Skeletal muscle tissue (tissue), 4 donors: Measurements from ENCODE around the gene ATP6V1F. TPM values are rescaled to one million over a fixed set of nuclear protein-coding genes. Genes with fewer than 3 reads are reported as not detected.

ENCODE experiments used
- H3K27ac ChIP-seq: one replicate; pipeline ENCODE4 v1.7.0; 2013; ENCODE audit warnings: mild to moderate bottlenecking, low read depth, low read length, inconsistent platforms
- H3K27me3 ChIP-seq, 3 donors: one replicate each; pipeline ENCODE4 v1.7.0; 2013; ENCODE audit warnings: low read length in 3 of 3; ENCODE audit not compliant: control insufficient read depth in 3 of 3, insufficient read depth in 3 of 3
- H3K36me3 ChIP-seq, 3 donors: one replicate each; pipeline ENCODE4 v1.7.0; 2013; ENCODE audit warnings: low read length in 3 of 3; ENCODE audit not compliant: control insufficient read depth in 3 of 3, insufficient read depth in 3 of 3
- H3K4me1 ChIP-seq, 3 donors: one replicate each; pipeline ENCODE4 v1.7.0; 2013; ENCODE audit warnings: low read length in 3 of 3, mild to moderate bottlenecking in 3 of 3; ENCODE audit not compliant: control insufficient read depth in 3 of 3, insufficient read depth in 3 of 3
- H3K4me3 ChIP-seq, 3 donors: one replicate each; pipeline ENCODE4 v1.7.0; 2013; ENCODE audit warnings: low read length in 3 of 3
- H3K9ac ChIP-seq, 3 donors: one replicate each; pipeline ENCODE4 v1.7.0; 2013; ENCODE audit warnings: low read length in 3 of 3, mild to moderate bottlenecking in 3 of 3, moderate library complexity in 2 of 3, low read depth in 1 of 3
- H3K9me3 ChIP-seq, 3 donors: one replicate each; pipeline ENCODE4 v1.7.0; 2013; ENCODE audit warnings: low read length in 3 of 3; ENCODE audit not compliant: control insufficient read depth in 3 of 3
- total RNA-seq: library from RNA; depleted of rRNA; stranded (reverse); fragments of >200 nt; gene quantifications from one replicate; pipeline ENCODE4 v1.2.3, GENCODE V29; 2014
- donor health status: Osteomylitis.

Gene ATP6V1F
- total RNA-seq, 1 donor from 2014 or later = 66.3 TPM

GRCh38 chr7:128829391-128830166 is 33.1 kb upstream of the ATP6V1F start:
- no peaks in the 10 kb centered on the region for H3K27me3 ChIP-seq
- H3K9ac ChIP-seq = peak overlapping the region; percentile 88 to 93 (median 88)
- peaks cover 50 to 71% (median 53%) of the 10 kb centered on the region in 3 donors for H3K4me1 ChIP-seq
- no peaks in the 10 kb centered on the region for H3K9me3 ChIP-seq
- peak overlapping the region; percentile 70 to 82 (median 73) for H3K4me3 ChIP-seq
- H3K27ac ChIP-seq = peak overlapping the region; percentile 97
- H3K36me3 ChIP-seq = peaks cover under 1 to 23% (median 1%) of the 10 kb centered on the region in 3 donors

GRCh38 chr7:128830231-128831177 is 32.2 kb upstream of the ATP6V1F start, which contains the start of gene FLNC:
Gene FLNC (plus strand): TSS chr7:128830406. CDS start chr7:128830638, 232 bp downstream.
- H3K4me3 ChIP-seq = peak within 1 kb of the TSS; percentile 89 to 97 (median 90)
- no peaks in the 10 kb centered on the region for H3K9me3 ChIP-seq
- H3K27ac ChIP-seq = peak within 1 kb of the TSS; percentile 97
- H3K9ac ChIP-seq = peak within 1 kb of the TSS; percentile 95 to 100 (median 95)
- H3K4me1 ChIP-seq = peaks cover 59 to 75% (median 62%) of the 10 kb centered on the region in 3 donors
- no peaks in the 10 kb centered on the region for H3K27me3 ChIP-seq
- peaks cover 10 to 32% (median 10%) of the 10 kb centered on the region in 3 donors for H3K36me3 ChIP-seq

- Histone ChIP-seq H3K9ac (peak overlapping the region; percentile 95 to 100 (median 95)), H3K27me3 (no peaks in the 10 kb centered on the region), H3K9me3 (no peaks in the 10 kb centered on the region), H3K4me1 (peaks cover 66 to 82% (median 70%) of the 10 kb centered on the region in 3 donors), H3K27ac (peak overlapping the region; percentile 97), H3K4me3 (peak overlapping the region; percentile 89 to 97 (median 90)), H3K36me3 (peaks cover 17 to 39% (median 18%) of the 10 kb centered on the region in 3 donors)
These were observed 31.3 kb upstream of the ATP6V1F start for GRCh38 chr7:128831178-128831993.

GRCh38 chr7:128831994-128832879 is 30.4 kb upstream of the ATP6V1F start:
- Histone ChIP-seq H3K4me1 (peaks cover 66 to 81% (median 68%) of the 10 kb centered on the region in 3 donors), H3K36me3 (peaks cover 25 to 47% (median 26%) of the 10 kb centered on the region in 3 donors), H3K9ac (peak overlapping the region; percentile 95 to 100 (median 98)), H3K9me3 (no peaks in the 10 kb centered on the region), H3K27me3 (no peaks in the 10 kb centered on the region), H3K27ac (peak overlapping the region; percentile 97), H3K4me3 (peak overlapping the region; percentile 89 to 97 (median 90))

- peak overlapping the region; percentile 97 for H3K27ac ChIP-seq
- H3K9me3 ChIP-seq = no peaks in the 10 kb centered on the region
- H3K36me3 ChIP-seq = peaks cover 31 to 53% (median 31%) of the 10 kb centered on the region in 3 donors
- peak overlapping the region; percentile 83 to 97 (median 90) for H3K4me3 ChIP-seq
- peaks cover 68 to 84% (median 68%) of the 10 kb centered on the region in 3 donors for H3K4me1 ChIP-seq
- peak overlapping the region; percentile 92 to 100 (median 98) for H3K9ac ChIP-seq
- H3K27me3 ChIP-seq = no peaks in the 10 kb centered on the region
These were observed 29.8 kb upstream of the ATP6V1F start for GRCh38 chr7:128832880-128833147.

- Histone ChIP-seq H3K9ac (peak overlapping the region; percentile 92 to 100 (median 98)), H3K9me3 (no peaks in the 10 kb centered on the region), H3K4me1 (peaks cover 62 to 85% (median 70%) of the 10 kb centered on the region in 3 donors), H3K4me3 (peak overlapping the region; percentile 83 to 97 (median 90)), H3K27me3 (no peaks in the 10 kb centered on the region), H3K27ac (peak overlapping the region; percentile 97), H3K36me3 (peaks cover 36 to 58% (median 37%) of the 10 kb centered on the region in 3 donors)
These were observed 29.3 kb upstream of the ATP6V1F start for GRCh38 chr7:128833148-128833945.

- H3K36me3 ChIP-seq = peaks cover 42 to 64% (median 43%) of the 10 kb centered on the region in 3 donors
- no peaks in the 10 kb centered on the region for H3K9me3 ChIP-seq
- peak overlapping the region; percentile 97 for H3K27ac ChIP-seq
- H3K4me3 ChIP-seq = peak overlapping the region; percentile 83 to 97 (median 90)
- H3K4me1 ChIP-seq = peaks cover 58 to 86% (median 71%) of the 10 kb centered on the region in 3 donors
- peak overlapping the region; percentile 57 to 100 (median 98) for H3K9ac ChIP-seq
- H3K27me3 ChIP-seq = no peaks in the 10 kb centered on the region
These were observed 28.7 kb upstream of the ATP6V1F start for GRCh38 chr7:128833946-128834325.

GRCh38 chr7:128835231-128835751 is 27.4 kb upstream of the ATP6V1F start:
- Histone ChIP-seq H3K4me3 (peak overlapping the region; percentile 24 to 41 (median 41)), H3K9ac (peak overlapping the region; percentile 33 to 81 (median 64)), H3K36me3 (peaks cover 56 to 78% (median 56%) of the 10 kb centered on the region in 3 donors), H3K9me3 (no peaks in the 10 kb centered on the region), H3K27me3 (no peaks in the 10 kb centered on the region), H3K4me1 (peaks cover 53 to 90% (median 76%) of the 10 kb centered on the region in 3 donors), H3K27ac (peak overlapping the region; percentile 97)
